Measurements from ENCODE around the gene ERVK3-1. TPM values are rescaled to one million over a fixed set of nuclear protein-coding genes. Genes with fewer than 3 reads are reported as not detected.
A peak's percentile ranks its signal among the peaks of the same experiment; 100 is the strongest.
"Not testable (repeated sequence)": the region's sequence is repeated elsewhere in the genome, so short reads cannot be mapped to it uniquely, and the experiment has no call there.

ERVK3-1 gene
- total RNA-seq, 2 experiments from 2014 or later, result 57.0 to 59.5 TPM

DNA sequence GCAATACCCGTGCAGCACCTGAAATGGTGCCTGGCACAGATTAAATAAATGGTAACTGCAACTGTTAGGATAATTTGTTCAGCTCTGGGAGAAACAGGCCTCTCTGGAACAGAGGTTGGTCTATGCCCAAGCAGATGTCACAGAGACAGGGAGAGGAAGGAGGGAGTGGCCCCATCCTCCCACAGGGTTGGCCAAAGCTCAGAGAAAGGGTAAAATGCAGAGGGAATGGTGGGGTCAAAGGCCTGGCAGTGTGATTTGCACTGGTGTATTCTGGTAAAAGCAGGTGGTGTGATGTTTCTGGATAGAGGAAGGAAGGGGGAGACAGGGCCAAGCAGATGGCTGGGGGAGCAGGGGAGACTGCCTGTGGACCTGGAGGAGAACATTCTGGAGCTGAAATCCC lies 31.0 kb downstream of the ERVK3-1 start:
- peaks cover 49% of the 10 kb centered on the region for H3K36me3 Mint-ChIP-seq (ENCODE audit: low read depth)
- no peak for DNase-seq
- peaks cover 13% of the 10 kb centered on the region for H3K9me3 Mint-ChIP-seq
- no peak overlapping the region for H3K4me3 Mint-ChIP-seq
- peaks cover 3% of the 10 kb centered on the region for H3K4me1 Mint-ChIP-seq
- H3K27me3 Mint-ChIP-seq, result no peaks in the 10 kb centered on the region
- POLR2A ChIA-PET, result no interaction called here
- CTCF ChIA-PET, result interaction anchor here (0.6 to 1.9 kb wide), 2 partner anchors 9 to 113 kb away, joined by 3 to 5 read pairs; no protein-coding TSS in a partner anchor
- peak overlapping the region; percentile 60 for H3K27ac Mint-ChIP-seq

- H3K4me3 Mint-ChIP-seq, result no peak overlapping the region
- peaks cover 13% of the 10 kb centered on the region for H3K9me3 Mint-ChIP-seq
- H3K27ac Mint-ChIP-seq, result no peak overlapping the region
- no peak for DNase-seq
- H3K4me1 Mint-ChIP-seq, result peaks cover 3% of the 10 kb centered on the region
- CTCF ChIA-PET, result interaction anchor here (1.9 kb wide), 1 partner anchor 9 kb away, joined by 5 read pairs; no protein-coding TSS in a partner anchor
- peaks cover 52% of the 10 kb centered on the region for H3K36me3 Mint-ChIP-seq (ENCODE audit: low read depth)
- POLR2A ChIA-PET, result no interaction called here
- no peaks in the 10 kb centered on the region for H3K27me3 Mint-ChIP-seq
Observed at GRCh38 chr19:58336820-58337219, 31.6 kb downstream of the ERVK3-1 start.

- DNase-seq, result no peak
- Mint-ChIP-seq H3K4me3 (no peak overlapping the region), H3K9me3 (peaks cover 13% of the 10 kb centered on the region), H3K36me3 (ENCODE audit: low read depth) (peaks cover 56% of the 10 kb centered on the region), H3K27me3 (no peaks in the 10 kb centered on the region), H3K4me1 (peaks cover 3% of the 10 kb centered on the region), H3K27ac (no peak overlapping the region)
- CTCF ChIA-PET, result no interaction called here
- POLR2A ChIA-PET, result no interaction called here
Observed at GRCh38 chr19:58338336-58338735, 33.2 kb downstream of the ERVK3-1 start.

- no peaks in the 10 kb centered on the region for H3K27me3 Mint-ChIP-seq
- ChIA-PET POLR2A (no interaction called here), CTCF (interaction anchor here (0.9 kb wide), 1 partner anchor 10 kb away, joined by 3 read pairs; no protein-coding TSS in a partner anchor)
- peaks cover 58% of the 10 kb centered on the region for H3K36me3 Mint-ChIP-seq (ENCODE audit: low read depth)
- peaks cover 13% of the 10 kb centered on the region for H3K9me3 Mint-ChIP-seq
- H3K27ac Mint-ChIP-seq, result no peak overlapping the region
- H3K4me1 Mint-ChIP-seq, result peaks cover 3% of the 10 kb centered on the region
- no peak overlapping the region for H3K4me3 Mint-ChIP-seq
- no peak for DNase-seq
Observed at GRCh38 chr19:58338825-58339558, 33.8 kb downstream of the ERVK3-1 start.

DNA sequence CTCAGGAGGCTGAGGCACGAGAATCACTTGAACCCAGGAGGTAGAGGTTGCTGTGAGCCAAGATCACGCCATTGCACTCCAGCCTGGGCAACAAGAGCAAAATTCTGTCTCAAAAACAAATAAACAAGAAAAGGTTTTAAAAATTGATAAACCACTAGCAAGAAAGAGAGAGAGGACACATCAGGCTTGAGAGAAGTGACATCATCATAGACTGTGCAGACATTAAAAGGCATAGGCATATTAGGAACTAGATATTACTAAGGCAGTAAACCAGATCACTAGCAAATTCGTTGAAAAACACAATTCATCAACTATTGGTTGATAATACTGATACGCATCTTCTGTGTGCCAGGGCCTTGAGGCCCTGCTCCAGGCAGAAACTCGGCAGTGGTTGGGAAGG lies 40.4 kb downstream of the ERVK3-1 start:
- peaks cover 28% of the 10 kb centered on the region for H3K4me1 Mint-ChIP-seq
- peak overlapping the region; percentile 91 for H3K4me3 Mint-ChIP-seq
- ChIA-PET POLR2A (no interaction called here), CTCF (interaction anchor here (1.6 kb wide), 1 partner anchor 9 kb away, joined by 5 read pairs; no protein-coding TSS in a partner anchor)
- no peaks in the 10 kb centered on the region for H3K9me3 Mint-ChIP-seq
- H3K27ac Mint-ChIP-seq, result no peak overlapping the region
- no peak for DNase-seq
- peaks cover 21% of the 10 kb centered on the region for H3K36me3 Mint-ChIP-seq (ENCODE audit: low read depth)
- peaks cover 4% of the 10 kb centered on the region for H3K27me3 Mint-ChIP-seq

DNA sequence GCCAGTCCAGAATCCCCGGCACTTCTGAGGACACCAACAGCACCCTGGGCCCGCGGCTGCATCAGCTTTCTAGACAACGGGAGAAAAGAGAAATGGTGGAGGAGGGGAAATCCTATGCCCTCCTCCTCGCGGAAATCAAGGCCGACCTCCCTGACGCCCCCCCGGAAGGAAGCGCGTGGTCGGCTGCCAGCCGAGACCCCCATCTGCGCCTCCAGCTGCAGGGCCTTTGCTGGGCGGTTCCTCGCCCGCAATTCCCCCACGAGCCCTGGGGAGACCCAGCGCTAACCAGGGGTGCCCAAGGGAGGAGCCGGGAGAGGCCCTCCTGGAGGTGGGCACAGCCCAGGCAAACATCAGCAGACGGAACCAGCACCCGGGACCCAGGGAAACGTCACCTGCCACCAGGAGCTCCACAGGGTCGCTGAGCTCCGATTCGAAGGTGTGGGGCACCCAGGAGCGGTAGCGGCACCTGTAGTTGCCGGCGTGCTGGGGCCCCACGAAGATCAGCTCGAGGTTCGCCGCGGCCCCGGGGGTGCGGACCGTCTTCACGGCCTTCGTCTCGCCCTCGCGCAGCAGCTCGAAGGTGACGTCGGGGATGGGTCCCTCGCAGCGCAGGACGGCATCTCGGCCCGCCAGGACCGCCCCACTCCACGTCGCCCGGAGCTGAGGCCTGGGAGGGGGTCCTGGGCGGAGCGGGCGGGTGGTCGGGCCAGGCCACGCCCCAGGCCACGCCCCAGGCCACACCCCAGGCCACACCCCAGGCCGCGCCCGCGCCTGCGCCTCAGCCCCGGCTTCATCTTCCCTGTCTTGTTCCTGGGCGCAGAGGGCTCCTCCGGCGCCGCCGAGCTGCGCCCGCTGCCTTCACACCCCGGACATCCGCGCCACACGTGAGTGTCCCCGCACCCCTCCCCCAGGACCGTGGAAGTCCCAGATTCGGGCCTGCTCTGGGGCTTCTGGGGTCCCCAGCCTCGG lies 42.1 kb downstream of the ERVK3-1 start:
- Mint-ChIP-seq H3K4me3 (peak overlapping the region; percentile 91), H3K27ac (peak overlapping the region; percentile 89), H3K27me3 (peaks cover 4% of the 10 kb centered on the region), H3K9me3 (no peaks in the 10 kb centered on the region), H3K4me1 (peaks cover 29% of the 10 kb centered on the region), H3K36me3 (ENCODE audit: low read depth) (peaks cover 16% of the 10 kb centered on the region)
- CTCF ChIA-PET, result interaction anchor here (0.7 to 2.2 kb wide), 6 partner anchors 16 to 188 kb away, joined by 3 to 7 read pairs (median 3); partner anchors contain the start of genes ZBTB45 and ZNF497
- POLR2A ChIA-PET, result interaction anchor here (0.7 kb wide), 1 partner anchor 9 kb away, joined by 3 read pairs; no protein-coding TSS in a partner anchor
- peak; percentile 80 for DNase-seq

GRCh38 chr19:58348080-58348479 lies 42.9 kb downstream of the ERVK3-1 start:
- H3K27me3 Mint-ChIP-seq, DNase-seq, H3K9me3 Mint-ChIP-seq: not testable (repeated sequence)
- ChIA-PET POLR2A (interaction anchor here (0.7 to 1.2 kb wide), 2 partner anchors 8 to 32 kb away, joined by 3 to 5 read pairs; no protein-coding TSS in a partner anchor), CTCF (interaction anchor here (1.0 to 2.2 kb wide), 3 partner anchors 15 to 172 kb away, joined by 3 to 7 read pairs (median 3); partner anchors contain the start of genes ZBTB45 and ZNF497)
- peaks cover 17% of the 10 kb centered on the region for H3K36me3 Mint-ChIP-seq (ENCODE audit: low read depth)
- peak overlapping the region; percentile 91 for H3K4me3 Mint-ChIP-seq
- H3K4me1 Mint-ChIP-seq, result peaks cover 29% of the 10 kb centered on the region
- peak overlapping the region; percentile 89 for H3K27ac Mint-ChIP-seq

- Mint-ChIP-seq H3K4me3 (peak overlapping the region; percentile 47), H3K27me3 (peaks cover 4% of the 10 kb centered on the region)
- no peak for DNase-seq
Observed at GRCh38 chr19:58349590-58349989, 44.4 kb downstream of the ERVK3-1 start.

DNA sequence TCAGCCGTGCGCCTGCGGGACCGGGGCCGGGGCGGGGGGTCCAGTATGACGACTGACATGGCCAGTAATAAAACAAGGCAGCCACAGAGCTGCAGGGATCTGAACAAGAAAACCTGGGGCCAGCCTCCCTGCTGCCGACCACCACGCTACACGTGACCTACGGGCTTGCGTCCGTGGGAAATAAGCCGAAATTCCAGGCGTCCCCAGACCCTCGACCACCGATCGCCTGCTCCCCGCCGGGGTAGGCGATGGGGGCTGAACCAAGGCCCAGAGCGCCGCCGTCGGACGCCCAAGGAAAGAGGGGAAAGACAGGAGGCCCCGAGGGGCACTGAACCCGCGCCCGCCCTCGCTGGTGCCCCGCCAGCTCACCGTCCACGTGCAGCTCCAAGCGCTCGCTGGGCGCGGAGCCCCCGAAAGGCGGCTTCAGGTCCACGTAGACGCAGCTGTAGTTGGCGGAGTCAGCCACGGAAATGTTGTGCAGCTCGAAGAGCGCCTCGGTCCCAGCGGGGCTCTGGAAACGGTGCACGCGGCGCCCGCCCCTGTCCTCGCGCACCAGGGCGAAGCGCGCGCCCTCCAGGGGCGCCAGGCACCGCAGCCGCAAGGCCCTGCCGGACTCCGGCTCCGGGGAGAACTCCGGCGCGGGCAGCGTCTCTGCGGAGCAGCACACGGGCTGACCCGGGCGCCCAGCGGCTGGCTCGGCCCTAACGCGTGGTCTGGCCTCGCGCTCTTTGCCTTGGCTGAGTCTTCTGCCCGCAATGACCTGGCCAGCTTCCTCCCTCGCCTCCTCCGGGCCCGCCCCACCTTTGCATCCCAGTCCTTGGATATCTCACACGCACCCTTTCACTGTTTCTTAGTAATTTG lies 45.1 kb downstream of the ERVK3-1 start:
- CTCF ChIA-PET, result interaction anchor here (1.3 kb wide), 1 partner anchor 11 kb away, joined by 3 read pairs; no protein-coding TSS in a partner anchor
- POLR2A ChIA-PET, result no interaction called here
- Mint-ChIP-seq H3K27ac (no peak overlapping the region), H3K4me1 (peaks cover 36% of the 10 kb centered on the region), H3K36me3 (ENCODE audit: low read depth) (peaks cover 20% of the 10 kb centered on the region), H3K4me3 (no peak overlapping the region), H3K27me3 (peaks cover 4% of the 10 kb centered on the region), H3K9me3 (no peaks in the 10 kb centered on the region)
- no peak for DNase-seq

More at GRCh38 chr19:58349590-58349989, 44.4 kb downstream of the ERVK3-1 start:
- POLR2A ChIA-PET, result interaction anchor here (1.2 kb wide), 1 partner anchor 30 kb away, joined by 5 read pairs; no protein-coding TSS in a partner anchor
- no peaks in the 10 kb centered on the region for H3K9me3 Mint-ChIP-seq
- H3K4me1 Mint-ChIP-seq, result peaks cover 31% of the 10 kb centered on the region
- H3K36me3 Mint-ChIP-seq (ENCODE audit: low read depth), result peaks cover 17% of the 10 kb centered on the region
- CTCF ChIA-PET, result interaction anchor here (1.3 kb wide), 1 partner anchor 10 kb away, joined by 3 read pairs; no protein-coding TSS in a partner anchor
- H3K27ac Mint-ChIP-seq, result peak overlapping the region; percentile 27

GRCh38 chr19:58350871-58351557 lies 45.8 kb downstream of the ERVK3-1 start:
- Mint-ChIP-seq H3K27ac (no peak overlapping the region), H3K36me3 (ENCODE audit: low read depth) (peaks cover 23% of the 10 kb centered on the region), H3K4me3 (no peak overlapping the region), H3K27me3 (peaks cover 2% of the 10 kb centered on the region), H3K9me3 (no peaks in the 10 kb centered on the region), H3K4me1 (peaks cover 37% of the 10 kb centered on the region)
- CTCF ChIA-PET, result no interaction called here
- POLR2A ChIA-PET, result no interaction called here
- no peak for DNase-seq

DNA sequence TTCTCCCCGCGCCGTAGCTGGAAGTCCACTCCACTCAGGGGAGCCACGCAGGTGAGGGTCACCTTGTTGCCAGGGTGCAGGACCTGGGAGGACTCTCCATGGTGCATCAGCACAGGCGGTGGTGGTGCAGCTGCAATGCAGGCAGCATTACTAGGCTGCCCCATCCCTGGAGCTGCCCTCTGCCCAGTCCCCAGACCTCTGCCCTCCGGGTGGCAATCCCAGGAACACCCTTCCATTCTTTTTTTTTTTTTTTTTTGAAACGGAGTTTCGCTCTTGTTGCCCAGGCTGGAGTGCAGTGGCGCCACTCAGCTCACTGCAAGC lies 46.3 kb downstream of the ERVK3-1 start:
- Mint-ChIP-seq H3K4me1 (peaks cover 42% of the 10 kb centered on the region), H3K9me3 (no peaks in the 10 kb centered on the region), H3K27me3 (peaks cover 2% of the 10 kb centered on the region), H3K4me3 (no peak overlapping the region), H3K36me3 (ENCODE audit: low read depth) (peaks cover 23% of the 10 kb centered on the region), H3K27ac (no peak overlapping the region)
- DNase-seq, result no peak
- ChIA-PET CTCF (interaction anchor here (0.6 to 0.7 kb wide), 2 partner anchors 222 to 901 kb away, joined by 4 to 6 read pairs; no protein-coding TSS in a partner anchor), POLR2A (no interaction called here)
